Endothelial cell of umbilical vein (primary cell): ENCODE data around the gene RNF168.

Experiments
- EZH2 ChIP-seq: IDR thresholded peaks from 2 replicates; pipeline ENCODE4 v1.6.1; 2012; ENCODE audit warnings: borderline replicate concordance, low read depth, mild to moderate bottlenecking, moderate library complexity, low read length, inconsistent platforms; ENCODE audit not compliant: severe bottlenecking
- MAX ChIP-seq: IDR thresholded peaks from 2 replicates; pipeline ENCODE4 v1.6.1; 2011; ENCODE audit not compliant: insufficient read depth, insufficient read length
- MYC ChIP-seq: IDR thresholded peaks from one replicate; pipeline ENCODE4 v1.6.1; 2011; ENCODE audit warnings: mild to moderate bottlenecking, low read depth, low read length
- POLR2A ChIP-seq: IDR thresholded peaks from 2 replicates; pipeline ENCODE4 v1.6.1; 2012; ENCODE audit warnings: low read depth, mild to moderate bottlenecking, control low read depth, low read length
- POLR2AphosphoS5 ChIP-seq: IDR thresholded peaks from 2 replicates; pipeline ENCODE4 v1.6.1; 2012; ENCODE audit warnings: low read depth, mild to moderate bottlenecking, control low read depth, low read length, moderate library complexity; ENCODE audit not compliant: insufficient read depth
- TF ChIP-seq, protein P1 (sequence below), 2 donors: IDR thresholded peaks; 1 replicate in 1 of 2; 2 replicates in 1 of 2; pipeline ENCODE4 v1.5.1; 2011; ENCODE audit warnings: low read length in 2 of 2, mild to moderate bottlenecking in 2 of 2, moderate library complexity in 2 of 2, control low read depth in 1 of 2, inconsistent platforms in 1 of 2, low read depth in 1 of 2; ENCODE audit not compliant: insufficient read depth in 1 of 2; ENCODE audit errors: extremely low read depth in 1 of 2

DNA sequence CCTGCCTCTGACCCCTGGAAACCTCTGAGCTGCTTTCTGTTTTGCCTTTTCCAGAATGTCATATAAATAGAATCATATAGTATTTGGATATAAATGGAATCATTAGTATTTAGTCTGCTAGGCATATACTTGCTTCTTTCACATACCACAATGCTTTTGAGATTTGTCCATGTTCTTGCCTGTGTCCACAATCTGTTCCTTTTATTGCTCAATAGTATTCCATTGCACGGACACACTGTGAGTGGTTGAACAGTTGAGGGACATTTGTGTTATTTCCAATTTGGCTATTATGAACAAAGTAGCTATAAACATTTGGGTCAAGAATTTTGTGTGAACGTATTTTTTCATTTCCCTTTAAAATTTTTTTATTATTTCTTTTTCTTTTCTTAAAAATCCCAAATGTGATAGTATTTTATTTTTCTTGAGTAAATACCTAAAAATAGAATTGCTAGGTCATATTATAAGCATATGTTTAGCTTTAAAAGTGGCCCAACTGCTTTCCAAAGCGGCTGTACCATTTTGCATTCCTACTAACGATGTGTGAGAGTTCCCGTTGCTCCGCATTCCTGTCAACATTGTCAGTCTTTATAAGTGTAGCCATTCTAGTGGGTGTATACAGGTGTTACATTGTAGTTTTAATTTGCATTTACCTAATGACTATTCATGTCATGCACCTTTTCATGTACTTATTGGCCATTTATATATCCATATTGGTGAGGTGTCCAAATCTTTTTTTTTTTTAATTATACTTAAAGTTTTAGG is 38.3 kb upstream of the RNF168 start:
- TF ChIP-seq, protein P1, sequence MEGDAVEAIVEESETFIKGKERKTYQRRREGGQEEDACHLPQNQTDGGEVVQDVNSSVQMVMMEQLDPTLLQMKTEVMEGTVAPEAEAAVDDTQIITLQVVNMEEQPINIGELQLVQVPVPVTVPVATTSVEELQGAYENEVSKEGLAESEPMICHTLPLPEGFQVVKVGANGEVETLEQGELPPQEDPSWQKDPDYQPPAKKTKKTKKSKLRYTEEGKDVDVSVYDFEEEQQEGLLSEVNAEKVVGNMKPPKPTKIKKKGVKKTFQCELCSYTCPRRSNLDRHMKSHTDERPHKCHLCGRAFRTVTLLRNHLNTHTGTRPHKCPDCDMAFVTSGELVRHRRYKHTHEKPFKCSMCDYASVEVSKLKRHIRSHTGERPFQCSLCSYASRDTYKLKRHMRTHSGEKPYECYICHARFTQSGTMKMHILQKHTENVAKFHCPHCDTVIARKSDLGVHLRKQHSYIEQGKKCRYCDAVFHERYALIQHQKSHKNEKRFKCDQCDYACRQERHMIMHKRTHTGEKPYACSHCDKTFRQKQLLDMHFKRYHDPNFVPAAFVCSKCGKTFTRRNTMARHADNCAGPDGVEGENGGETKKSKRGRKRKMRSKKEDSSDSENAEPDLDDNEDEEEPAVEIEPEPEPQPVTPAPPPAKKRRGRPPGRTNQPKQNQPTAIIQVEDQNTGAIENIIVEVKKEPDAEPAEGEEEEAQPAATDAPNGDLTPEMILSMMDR (IDR thresholded peaks at IDR 0.05; ENCODE audit: extremely low read depth in 1 of 2, insufficient read depth in 1 of 2, low read depth in 1 of 2, low read length in 2 of 2) = no peak
- no peak for TF ChIP-seq POLR2A
- TF ChIP-seq POLR2AphosphoS5 = no peak
- TF ChIP-seq EZH2 = no peak
- no peak for TF ChIP-seq MAX
- TF ChIP-seq MYC = no peak
